ENCODE results near the gene GLT8D1. TPM values are rescaled to one million over a fixed set of nuclear protein-coding genes. Genes with fewer than 3 reads are reported as not detected.

Gene GLT8D1, protein sequence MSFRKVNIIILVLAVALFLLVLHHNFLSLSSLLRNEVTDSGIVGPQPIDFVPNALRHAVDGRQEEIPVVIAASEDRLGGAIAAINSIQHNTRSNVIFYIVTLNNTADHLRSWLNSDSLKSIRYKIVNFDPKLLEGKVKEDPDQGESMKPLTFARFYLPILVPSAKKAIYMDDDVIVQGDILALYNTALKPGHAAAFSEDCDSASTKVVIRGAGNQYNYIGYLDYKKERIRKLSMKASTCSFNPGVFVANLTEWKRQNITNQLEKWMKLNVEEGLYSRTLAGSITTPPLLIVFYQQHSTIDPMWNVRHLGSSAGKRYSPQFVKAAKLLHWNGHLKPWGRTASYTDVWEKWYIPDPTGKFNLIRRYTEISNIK
- 35.6 and 39.6 TPM in 2 replicates for total RNA-seq (2014; rRNA removed; shearing (Covaris generic))
- 34.0 and 37.7 TPM in 2 replicates for total RNA-seq (2022)
- Bru-seq, nascent RNA = percentile 54 among the genes with signal in this experiment
- BruChase-seq, experiment 1, labeled RNA remaining after a 6-hour chase = percentile 53 among the genes with signal in this experiment
- BruChase-seq, experiment 2, labeled RNA remaining after a 2-hour chase = percentile 61 among the genes with signal in this experiment
- long read RNA-seq, transcript GLT8D1-201 (10 exons, 1,849 nt) = major isoform, 11 of 36 reads
- long read RNA-seq, partial matches to known transcripts = 4 of 36 reads
- long read RNA-seq, other reads (novel, unspliced or antisense) = 21 of 36 reads

DNA sequence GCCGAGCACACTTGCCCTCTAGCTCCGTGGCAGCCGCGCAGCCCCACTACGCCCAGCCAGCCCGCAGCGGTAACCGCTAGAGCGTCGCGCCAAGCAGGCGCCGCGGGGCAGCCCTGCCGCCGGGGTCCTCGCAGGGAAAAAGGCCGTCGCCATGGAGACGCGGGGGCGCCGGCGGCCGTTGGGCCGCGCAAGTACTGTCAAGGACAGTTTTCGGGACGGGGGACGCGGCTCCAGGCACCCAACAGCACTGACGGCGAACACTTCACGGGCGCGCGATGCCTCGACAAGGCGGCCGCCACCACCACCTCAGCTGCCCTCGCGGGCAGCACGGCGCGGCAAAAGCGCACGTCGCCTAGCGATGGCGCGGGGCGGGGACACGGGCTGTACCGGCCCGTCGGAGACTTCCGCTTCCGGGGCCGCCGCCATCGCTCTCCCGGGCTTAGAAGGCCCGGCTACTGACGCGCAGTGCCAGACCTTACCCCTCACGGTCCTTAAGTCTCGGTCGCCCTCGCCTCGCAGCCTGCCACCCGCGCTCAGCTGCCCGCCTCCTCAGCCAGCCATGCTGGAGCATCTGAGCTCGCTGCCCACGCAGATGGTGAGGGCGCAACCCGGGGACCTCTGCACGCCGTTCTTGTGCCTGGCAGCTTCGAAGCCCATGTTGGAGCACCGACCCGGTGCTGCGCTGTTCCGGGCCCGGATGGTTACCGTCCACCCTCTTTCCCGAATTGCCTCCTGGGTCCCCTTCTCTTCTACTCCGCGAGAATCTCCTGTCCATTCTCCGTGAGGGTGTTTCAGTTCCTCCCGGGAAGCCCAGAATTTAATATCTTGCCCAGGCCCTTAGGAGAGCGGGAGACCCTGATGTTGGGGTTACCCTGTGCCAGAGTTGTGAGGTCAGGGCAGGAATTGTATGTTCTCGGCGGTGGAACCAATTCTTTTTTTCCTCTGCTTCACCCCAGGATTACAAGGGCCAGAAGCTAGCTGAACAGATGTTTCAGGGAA lies at the start of gene GLT8D1, which contains the start of gene SPCS1:
Gene GLT8D1, minus strand, starts transcription at position 104 of the 999 bp plus-strand sequence. CDS start 5,331 bp downstream, outside the sequence.
Gene SPCS1, plus strand, starts transcription at position 419 of the 999 bp plus-strand sequence. Its CDS starts 141 bp downstream, at position 560.
- Histone ChIP-seq H3K4me3 (ENCODE audit: low read depth, low read length, poor library complexity, severe bottlenecking) (peak within 1 kb of the TSS; percentile 95), H3K79me2 (ENCODE audit: insufficient read depth, low read depth, low read length) (peaks cover 48% of the 10 kb centered on the region), H3K4me2 (ENCODE audit: low read length) (peak within 1 kb of the TSS; percentile 98), H2AFZ (ENCODE audit: low read length) (peak within 1 kb of the TSS; percentile 63), H3K36me3 (ENCODE audit: insufficient read depth, low read length) (peaks cover 31% of the 10 kb centered on the region), H3K4me1 (ENCODE audit: insufficient read depth, low read length, poor library complexity, severe bottlenecking) (peaks cover 47% of the 10 kb centered on the region), H4K20me1 (ENCODE audit: insufficient read depth, low read length) (peaks cover 10% of the 10 kb centered on the region; the same call in 1 of the 2 replicates), H3K9me3 (ENCODE audit: low read length) (no peaks in the 10 kb centered on the region), H3K27ac (ENCODE audit: low read depth, low read length, poor library complexity, severe bottlenecking) (peak within 1 kb of the TSS; percentile 63), H3K9me2 (ENCODE audit: insufficient read depth, low read length) (no peaks in the 10 kb centered on the region)
- peak; percentile 92 for DNase-seq (ENCODE audit: low spot score)
- no TSS peak for BruUV-seq (replicated peaks)
- TF ChIP-seq EZH2phosphoT487 (IDR thresholded peaks at IDR 0.05; ENCODE audit: borderline replicate concordance, low read depth, low read length) = no peak
- TF ChIP-seq, protein P1, sequence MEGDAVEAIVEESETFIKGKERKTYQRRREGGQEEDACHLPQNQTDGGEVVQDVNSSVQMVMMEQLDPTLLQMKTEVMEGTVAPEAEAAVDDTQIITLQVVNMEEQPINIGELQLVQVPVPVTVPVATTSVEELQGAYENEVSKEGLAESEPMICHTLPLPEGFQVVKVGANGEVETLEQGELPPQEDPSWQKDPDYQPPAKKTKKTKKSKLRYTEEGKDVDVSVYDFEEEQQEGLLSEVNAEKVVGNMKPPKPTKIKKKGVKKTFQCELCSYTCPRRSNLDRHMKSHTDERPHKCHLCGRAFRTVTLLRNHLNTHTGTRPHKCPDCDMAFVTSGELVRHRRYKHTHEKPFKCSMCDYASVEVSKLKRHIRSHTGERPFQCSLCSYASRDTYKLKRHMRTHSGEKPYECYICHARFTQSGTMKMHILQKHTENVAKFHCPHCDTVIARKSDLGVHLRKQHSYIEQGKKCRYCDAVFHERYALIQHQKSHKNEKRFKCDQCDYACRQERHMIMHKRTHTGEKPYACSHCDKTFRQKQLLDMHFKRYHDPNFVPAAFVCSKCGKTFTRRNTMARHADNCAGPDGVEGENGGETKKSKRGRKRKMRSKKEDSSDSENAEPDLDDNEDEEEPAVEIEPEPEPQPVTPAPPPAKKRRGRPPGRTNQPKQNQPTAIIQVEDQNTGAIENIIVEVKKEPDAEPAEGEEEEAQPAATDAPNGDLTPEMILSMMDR (conservative IDR thresholded peaks at IDR 0.05; ENCODE audit: low read length) = no peak
- ChIA-PET POLR2A (interaction anchor here (1.4 to 7.4 kb wide), 7 partner anchors 15 to 65 kb away, joined by 3 to 44 read pairs (median 4); partner anchors contain the start of gene NEK4), CTCF (ENCODE audit: unreplicated experiment) (no interaction called here)
- intact Hi-C loops (cut with micrococcal nuclease; ENCODE audit: unreplicated experiment) = loop anchor here (1.0 kb wide), 1 partner anchor 21 kb away; the partner anchor contains the start of gene PBRM1

DNA sequence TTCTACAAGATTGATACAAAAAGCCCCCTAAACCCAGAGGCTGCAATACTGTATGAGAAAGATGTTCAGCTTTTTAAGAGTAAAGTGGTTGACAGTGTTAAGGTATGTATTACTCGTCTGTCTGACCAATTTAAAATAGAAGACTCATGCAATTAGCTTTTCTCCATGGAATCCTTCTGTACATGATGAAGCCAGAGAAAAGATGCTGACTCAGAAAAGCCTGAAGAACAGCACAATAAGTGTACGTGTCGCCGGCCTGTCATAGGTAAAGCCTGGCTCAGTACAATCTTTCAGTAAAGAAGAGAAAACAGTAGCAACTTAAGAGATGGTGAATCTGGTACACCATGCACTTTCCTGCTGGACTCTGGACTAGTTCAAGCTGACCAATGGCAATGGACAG lies 48.8 kb upstream of the GLT8D1 start:
- no TSS peak for BruUV-seq (replicated peaks)
- intact Hi-C loops (cut with micrococcal nuclease; ENCODE audit: unreplicated experiment) = no loop called here
- POLR2A ChIA-PET = no interaction called here

More for the DNA sequence above, 48.8 kb upstream of the GLT8D1 start:
- Histone ChIP-seq H3K27ac (ENCODE audit: low read depth, low read length, poor library complexity, severe bottlenecking) (no peak overlapping the region), H3K79me2 (ENCODE audit: insufficient read depth, low read depth, low read length) (no peaks in the 10 kb centered on the region), H3K4me1 (ENCODE audit: insufficient read depth, low read length, poor library complexity, severe bottlenecking) (no peaks in the 10 kb centered on the region), H3K36me3 (ENCODE audit: insufficient read depth, low read length) (peaks cover 74% of the 10 kb centered on the region), H3K4me3 (ENCODE audit: low read depth, low read length, poor library complexity, severe bottlenecking) (no peak overlapping the region), H3K9me2 (ENCODE audit: insufficient read depth, low read length) (no peaks in the 10 kb centered on the region), H3K9me3 (ENCODE audit: low read length) (no peaks in the 10 kb centered on the region), H3K4me2 (ENCODE audit: low read length) (no peak overlapping the region), H4K20me1 (ENCODE audit: insufficient read depth, low read length) (no peaks in the 10 kb centered on the region), H2AFZ (ENCODE audit: low read length) (no peak overlapping the region)
- CTCF ChIA-PET (ENCODE audit: unreplicated experiment) = no interaction called here
- no peak for TF ChIP-seq EZH2phosphoT487 (IDR thresholded peaks at IDR 0.05; ENCODE audit: borderline replicate concordance, low read depth, low read length)
- TF ChIP-seq, protein P1 (conservative IDR thresholded peaks at IDR 0.05; ENCODE audit: low read length) = no peak
- DNase-seq (ENCODE audit: low spot score) = no peak
